ENCODE results near the gene MRPS15.

Gene MRPS15

GRCh38 chr1:36457691-36458090 lies 6.5 kb downstream of the MRPS15 start:
- no peak for DNase-seq (ENCODE audit: low read depth)

GRCh38 chr1:36456391-36456928 lies 7.7 kb downstream of the MRPS15 start:
- DNase-seq (ENCODE audit: low read depth), result no peak

DNA sequence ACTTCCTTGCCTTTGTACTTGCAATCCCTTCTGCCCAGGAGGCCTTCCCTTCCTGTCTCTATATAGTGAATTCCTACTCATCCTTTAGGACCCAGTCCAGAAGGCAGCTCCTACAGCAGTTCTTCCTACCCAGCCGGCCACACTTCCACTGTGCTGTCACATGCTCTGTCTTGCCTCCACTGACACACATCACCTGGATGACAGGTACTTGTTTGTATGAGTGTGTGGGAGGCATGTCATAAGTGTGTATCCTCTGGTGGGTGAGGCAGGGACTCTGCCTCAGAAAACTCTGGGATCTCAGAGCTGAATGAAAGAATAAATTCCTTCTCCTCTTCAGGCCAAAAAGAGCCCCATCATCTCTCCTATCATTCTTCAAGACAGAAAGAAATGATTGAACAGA lies 8.8 kb downstream of the MRPS15 start:
- DNase-seq (ENCODE audit: low read depth), result no peak

DNA sequence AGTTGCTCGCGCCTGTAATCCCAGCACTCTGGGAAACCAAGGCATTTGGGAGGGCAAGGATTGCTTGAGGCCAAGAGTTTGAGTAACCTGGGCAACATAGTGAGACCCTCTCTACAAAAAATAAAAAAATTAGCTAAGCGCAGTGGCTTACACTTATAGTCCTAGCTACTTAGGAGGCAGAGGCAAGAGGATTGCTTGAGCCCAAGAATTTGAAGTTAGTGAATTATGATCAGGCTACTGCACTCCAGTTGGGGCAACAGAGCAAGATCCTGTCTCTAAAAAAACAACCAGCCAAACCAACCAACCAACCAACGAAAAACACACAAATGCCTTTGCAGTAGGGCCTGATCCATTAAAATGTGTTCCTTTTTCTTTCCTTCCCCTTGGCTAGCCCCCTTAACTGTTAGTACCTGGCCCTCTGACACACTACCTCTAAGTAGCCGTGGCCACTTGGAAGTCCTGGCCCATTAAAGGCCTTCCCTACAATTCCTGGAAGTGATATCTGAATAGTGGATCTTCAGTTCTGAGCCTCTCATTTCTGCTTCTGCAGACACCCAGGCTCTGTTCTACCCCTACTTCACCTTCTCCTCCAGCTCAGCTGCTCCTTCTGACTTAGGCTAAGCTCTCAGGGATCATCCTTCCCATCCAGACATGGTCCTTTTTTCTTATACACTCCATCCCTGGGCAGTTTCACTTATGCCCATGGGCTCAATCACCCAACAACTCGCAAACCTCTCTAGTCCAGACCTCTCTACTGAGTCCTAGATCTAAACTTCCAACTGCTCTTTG lies 10.4 kb downstream of the MRPS15 start:
- no peak for DNase-seq (ENCODE audit: low read depth)

GRCh38 chr1:36453051-36453450 lies 11.1 kb downstream of the MRPS15 start:
- DNase-seq (ENCODE audit: low read depth), result no peak

DNA sequence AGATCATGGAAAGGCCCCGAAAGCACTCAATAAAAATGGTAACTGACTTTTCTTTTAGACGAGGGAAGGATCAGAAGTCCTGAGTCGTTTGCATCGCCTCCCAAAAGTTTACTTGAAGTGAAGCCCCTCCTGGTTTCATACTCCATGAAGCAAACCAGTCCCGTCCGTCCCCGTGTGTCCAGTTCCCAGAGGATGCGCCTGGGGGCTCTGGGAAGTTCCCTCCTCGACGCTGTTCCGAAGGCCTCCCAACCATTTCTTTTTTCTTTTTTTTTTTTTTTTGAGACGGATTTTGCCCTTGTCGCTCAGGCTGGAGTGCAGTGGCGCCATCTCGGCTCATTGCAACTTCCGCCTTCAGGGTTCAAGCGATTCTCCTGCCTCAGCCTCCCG lies 13.3 kb downstream of the MRPS15 start:
- DNase-seq (ENCODE audit: low read depth), result no peak

DNA sequence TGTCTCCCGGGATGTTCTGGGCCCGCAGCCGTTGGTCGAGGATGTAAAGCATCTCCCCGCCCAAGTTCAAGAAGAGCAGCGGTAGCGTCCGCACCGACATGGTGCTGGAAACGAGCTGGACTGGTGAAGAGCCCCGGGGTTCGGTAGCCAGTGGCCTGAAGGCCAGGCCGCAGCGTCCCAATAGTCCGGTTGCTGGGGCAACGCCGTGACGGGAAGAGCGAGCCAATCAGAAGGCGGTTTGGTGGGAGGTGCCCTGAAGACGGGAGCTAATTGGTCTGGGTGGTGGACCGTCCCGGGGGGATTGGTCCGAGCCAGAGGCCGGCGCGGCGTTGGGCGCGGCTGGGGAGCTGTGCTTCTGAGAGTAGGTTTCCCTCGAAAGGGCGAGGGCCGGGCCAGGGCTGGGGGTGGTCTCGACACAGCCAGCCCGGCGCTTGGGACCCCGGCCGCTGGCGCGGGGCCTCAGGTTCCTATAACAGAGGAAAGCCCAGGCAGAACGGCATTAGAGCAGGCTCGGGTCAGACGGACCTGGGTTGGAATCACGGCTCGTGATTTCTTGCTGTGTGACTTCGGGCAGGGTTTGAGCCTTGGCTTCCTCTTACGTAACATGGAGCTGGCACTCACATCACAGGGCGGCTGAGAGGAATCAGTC lies 13.8 kb downstream of the MRPS15 start, which contains the start of gene OSCP1:
Gene OSCP1 (minus strand): TSS at position 182 of the 649 bp plus-strand sequence. CDS start 82 bp downstream, at position 100.
- peak; percentile 92 for DNase-seq (ENCODE audit: low read depth)

DNA sequence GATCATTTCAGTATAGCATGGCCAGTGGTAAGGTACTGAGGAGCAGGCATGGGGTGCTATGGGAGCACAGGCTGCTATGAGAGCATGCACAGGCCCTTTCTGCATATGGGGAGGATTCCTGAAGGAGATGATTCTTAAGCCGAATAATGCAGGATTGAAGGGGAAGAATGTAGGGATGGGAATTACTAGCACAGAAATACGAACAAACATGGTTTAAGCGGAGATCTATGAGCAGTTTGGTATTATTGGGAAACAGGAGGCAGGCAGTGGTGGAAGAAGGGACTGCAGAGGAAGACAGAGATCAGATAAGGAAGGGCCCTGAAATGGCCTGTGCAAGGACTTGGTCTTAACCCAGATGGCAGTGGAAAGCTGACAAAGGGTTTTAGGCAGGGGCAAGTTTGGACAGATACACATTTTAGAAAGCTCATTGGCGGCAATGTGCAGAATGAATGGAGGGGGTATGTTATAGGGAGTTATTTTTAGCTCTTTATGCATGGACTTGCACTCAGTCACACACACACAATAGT lies 15.6 kb downstream of the MRPS15 start:
- DNase-seq (ENCODE audit: low read depth), result no peak

DNA sequence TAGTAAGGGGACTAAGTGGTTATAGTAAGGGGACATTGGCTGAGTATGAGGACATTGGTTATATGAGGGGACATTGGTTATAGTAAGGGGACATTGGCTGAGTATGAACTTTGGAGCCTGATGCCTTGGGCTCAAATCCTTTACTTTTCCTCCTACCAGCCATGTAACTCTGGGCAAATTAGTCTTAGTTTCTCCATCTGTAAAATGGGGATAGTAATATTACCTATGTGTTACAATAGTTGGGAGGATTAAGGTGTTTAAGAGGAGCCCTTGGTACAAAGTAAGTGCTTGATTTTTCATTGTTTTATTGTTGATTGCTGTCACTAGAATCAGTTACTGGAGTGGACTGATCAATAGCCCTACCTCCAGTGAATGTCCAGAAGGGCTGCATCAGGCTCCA lies 16.7 kb downstream of the MRPS15 start:
- no peak for DNase-seq (ENCODE audit: low read depth)

GRCh38 chr1:36446746-36447145 lies 17.4 kb downstream of the MRPS15 start:
- no peak for DNase-seq (ENCODE audit: low read depth)

GRCh38 chr1:36446271-36446670 lies 17.9 kb downstream of the MRPS15 start:
- DNase-seq (ENCODE audit: low read depth), result no peak

- no peak for DNase-seq (ENCODE audit: low read depth)
Observed at GRCh38 chr1:36443297-36443696, 20.9 kb downstream of the MRPS15 start.

DNA sequence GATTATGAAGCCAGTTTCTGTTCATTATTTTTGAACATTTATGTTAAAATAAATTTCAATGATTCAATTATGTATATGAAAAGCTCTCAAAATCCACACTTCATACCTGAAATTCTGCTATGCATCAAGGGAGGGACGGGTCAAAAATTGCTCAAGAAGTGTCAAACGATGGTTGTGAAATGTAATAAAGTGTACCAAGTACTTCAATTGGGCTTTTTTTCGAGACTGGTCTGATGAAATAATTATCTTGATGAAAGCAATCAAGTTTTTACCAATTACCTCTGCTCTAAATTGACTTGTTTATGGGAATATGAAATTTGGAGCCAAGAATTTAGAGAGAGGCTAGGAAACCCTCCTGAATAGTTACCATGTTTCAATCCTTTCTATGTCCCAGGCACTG lies 21.8 kb downstream of the MRPS15 start:
- DNase-seq (ENCODE audit: low read depth), result no peak

- DNase-seq (ENCODE audit: low read depth), result no peak
Observed at GRCh38 chr1:36440646-36441045, 23.5 kb downstream of the MRPS15 start.

GRCh38 chr1:36440044-36440443 lies 24.1 kb downstream of the MRPS15 start:
- no peak for DNase-seq (ENCODE audit: low read depth)

- DNase-seq (ENCODE audit: low read depth), result no peak
Observed at GRCh38 chr1:36438715-36439114, 25.5 kb downstream of the MRPS15 start.

- no peak for DNase-seq (ENCODE audit: low read depth)
Observed at GRCh38 chr1:36436821-36437220, 27.4 kb downstream of the MRPS15 start.

GRCh38 chr1:36433102-36433501 lies 31.1 kb downstream of the MRPS15 start:
- no peak for DNase-seq (ENCODE audit: low read depth)

- no peak for DNase-seq (ENCODE audit: low read depth)
Observed at GRCh38 chr1:36432616-36433015, 31.6 kb downstream of the MRPS15 start.

- no peak for DNase-seq (ENCODE audit: low read depth)
Observed at GRCh38 chr1:36425791-36426190, 38.4 kb downstream of the MRPS15 start.

DNA sequence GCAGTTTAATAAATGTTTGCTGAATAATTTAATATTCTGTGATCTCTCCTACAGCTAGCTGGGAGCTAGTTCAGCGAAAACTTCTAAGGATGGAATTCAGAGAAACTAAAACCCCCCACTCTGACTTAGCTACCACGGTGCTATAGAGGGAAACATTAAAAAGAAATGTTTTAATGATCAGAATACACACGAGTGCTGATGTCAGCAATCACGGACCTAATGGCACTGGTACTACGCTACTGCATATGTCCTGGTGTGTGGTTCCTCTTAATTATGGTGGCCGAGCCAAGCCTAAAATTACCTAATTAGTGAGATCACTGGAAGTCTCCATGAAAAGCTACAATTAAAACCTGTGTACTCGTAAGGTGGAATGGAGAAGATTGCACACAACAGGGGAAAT lies 42.5 kb downstream of the MRPS15 start:
- DNase-seq (ENCODE audit: low read depth), result no peak

- peak; percentile 62 for DNase-seq (ENCODE audit: low read depth)
Observed at GRCh38 chr1:36420836-36421317, 43.3 kb downstream of the MRPS15 start.

DNA sequence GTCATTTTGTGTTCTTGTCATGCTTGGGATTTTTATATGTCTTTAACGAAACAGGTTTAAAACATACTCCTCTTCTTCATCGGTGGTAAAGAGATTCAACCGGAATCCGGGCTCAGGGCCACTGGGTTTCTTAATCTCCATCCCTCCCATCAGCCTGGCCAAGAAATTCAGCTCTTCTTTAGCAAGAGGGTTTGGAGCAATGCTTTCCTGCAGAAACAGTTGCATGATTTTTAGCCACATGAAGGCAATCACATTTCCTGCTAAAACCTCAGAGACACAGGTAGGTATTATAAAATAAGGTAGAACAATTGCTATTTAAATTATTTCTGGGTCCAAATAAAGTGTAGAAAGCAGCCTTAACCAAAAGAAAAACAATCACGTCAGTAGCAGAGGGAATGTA lies 43.8 kb downstream of the MRPS15 start:
- DNase-seq (ENCODE audit: low read depth), result peak; percentile 7

Measured in GM04504 (cell line).